HepG2 (cell line): Measurements from ENCODE around the gene PPP3R1. TPM values are rescaled to one million over a fixed set of nuclear protein-coding genes. Genes with fewer than 3 reads are reported as not detected.

Source experiments
- FOXC1 ChIP-seq: sonication (generic); formaldehyde crosslinking; IDR thresholded peaks from 2 replicates; pipeline ENCODE4 v1.8.0; 2022; ENCODE audit warnings: mild to moderate bottlenecking, missing genetic modification reagents, borderline replicate concordance
- MEIS1 ChIP-seq: sonication (generic); formaldehyde crosslinking; IDR thresholded peaks from 2 replicates; pipeline ENCODE4 v1.9.0; 2021; ENCODE audit warnings: mild to moderate bottlenecking, missing genetic modification reagents, moderate library complexity, borderline replicate concordance
- NKX3-1 ChIP-seq: sonication (generic); formaldehyde crosslinking; IDR thresholded peaks from 2 replicates; pipeline ENCODE4 v1.5.0; 2020; ENCODE audit warnings: missing genetic modification reagents
- RFXAP ChIP-seq: sonication (generic); formaldehyde crosslinking; IDR thresholded peaks from 2 replicates; pipeline ENCODE4 v1.4.0; 2020; ENCODE audit warnings: missing genetic modification reagents, borderline replicate concordance
- SP140L ChIP-seq: sonication (generic); formaldehyde crosslinking; IDR thresholded peaks from 2 replicates; pipeline ENCODE4 v1.4.0; 2020; ENCODE audit warnings: missing genetic modification reagents, borderline replicate concordance
- ZBTB1 ChIP-seq: sonication (generic); formaldehyde crosslinking; IDR thresholded peaks from 2 replicates; pipeline ENCODE4 v1.4.0; 2020; ENCODE audit warnings: missing genetic modification reagents, borderline replicate concordance
- ZNF10 ChIP-seq: sonication (generic); formaldehyde crosslinking; IDR thresholded peaks from 2 replicates; pipeline ENCODE4 v1.4.0; 2020; ENCODE audit warnings: mild to moderate bottlenecking, low read depth, missing genetic modification reagents, borderline replicate concordance
- ZNF350 ChIP-seq: sonication (generic); formaldehyde crosslinking; IDR thresholded peaks from 2 replicates; pipeline ENCODE4 v1.4.0; 2020; ENCODE audit warnings: mild to moderate bottlenecking, low read depth, missing genetic modification reagents, borderline replicate concordance
- ZNF430 ChIP-seq: sonication (generic); formaldehyde crosslinking; IDR thresholded peaks from 2 replicates; pipeline ENCODE4 v1.9.0; 2021; ENCODE audit warnings: mild to moderate bottlenecking, missing genetic modification reagents
- ZNF557 ChIP-seq: sonication (generic); formaldehyde crosslinking; IDR thresholded peaks from 2 replicates; pipeline ENCODE4 v1.4.0; 2020; ENCODE audit warnings: missing genetic modification reagents
- ZNF879 ChIP-seq: sonication (generic); formaldehyde crosslinking; IDR thresholded peaks from 2 replicates; pipeline ENCODE4 v1.8.1; 2023; ENCODE audit warnings: missing genetic modification reagents
- polyA plus RNA-seq, 8 experiments: library from polyadenylated mRNA; depleted of rRNA in 3 of 8; stranded (reverse) in 7 of 8; unstranded in 1 of 8; fragments of >200 nt; fragmentation: Illumina TruSeq in 4 of 8; extraction: Trizol in 4 of 8; gene quantifications; 2 replicates each; pipeline versions ENCODE4 v1.2.1 to v1.2.3, GENCODE V29; 2011 to 2016; ENCODE audit warnings: low read depth in 4 of 8, missing spikeins in 1 of 8, mixed read lengths in 1 of 8; ENCODE audit not compliant: insufficient read depth in 1 of 8
- total RNA-seq, 5 experiments: library from RNA; depleted of rRNA; stranded (reverse); fragments of >200 nt; fragmentation: Illumina TruSeq; extraction: Trizol; gene quantifications; 2 replicates each; pipeline ENCODE4 v1.2.3, GENCODE V29; 2016; ENCODE audit warnings: low read depth in 1 of 5
- TF ChIP-seq, protein P1 (sequence below): sonication (generic); formaldehyde crosslinking; IDR thresholded peaks from 2 replicates; pipeline ENCODE4 v1.4.0; 2020; ENCODE audit warnings: missing genetic modification reagents
- TF ChIP-seq, protein P2 (sequence below): sonication (generic); formaldehyde crosslinking; IDR thresholded peaks from 2 replicates; pipeline ENCODE4 v1.9.0; 2022; ENCODE audit warnings: low read depth, missing genetic modification reagents

PPP3R1 gene
- total and polyA plus RNA-seq, 2 of the 13 experiments (the other 11 are each of a cell fraction or from before 2014, with no cell fraction given) = 11.6 to 25.7 TPM

DNA sequence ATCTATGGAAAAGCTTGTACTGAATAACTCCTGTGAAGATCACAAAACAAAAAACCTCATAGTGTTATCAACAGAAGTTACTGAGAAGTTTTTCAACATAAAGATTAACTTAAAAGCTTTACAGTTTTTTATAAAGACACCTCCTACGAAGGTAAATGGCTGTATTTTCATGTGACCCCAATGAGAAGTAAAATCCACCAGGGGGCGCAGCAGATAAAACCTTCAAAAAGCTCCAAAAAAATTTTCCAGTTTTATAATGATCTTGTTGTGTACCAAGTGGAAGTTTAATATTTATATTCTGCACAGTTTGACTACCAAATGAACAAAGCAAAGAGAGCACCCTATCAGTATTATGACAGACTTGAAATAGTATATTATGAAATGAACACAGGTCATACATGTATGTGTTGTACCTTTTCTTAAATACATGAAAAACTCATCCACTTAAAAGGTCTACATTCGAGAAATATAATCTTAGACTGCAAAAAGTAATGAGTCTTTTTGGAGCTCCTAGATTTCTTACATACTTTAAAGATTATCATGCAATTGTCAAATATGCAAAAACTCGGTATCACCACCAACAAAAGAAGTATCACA is 56.1 kb downstream of the PPP3R1 start (continued):
- TF ChIP-seq FOXC1 (CRISPR knock-in tag) (no peak), MEIS1 (CRISPR knock-in tag) (no peak), SP140L (no peak), ZNF430 (CRISPR knock-in tag) (no peak), NKX3-1 (CRISPR knock-in tag) (no peak), ZNF10 (CRISPR knock-in tag) (no peak), ZBTB1 (CRISPR knock-in tag) (no peak), RFXAP (CRISPR knock-in tag) (no peak), ZNF557 (no peak), ZNF879 (no peak), ZNF350 (CRISPR knock-in tag) (no peak)
- TF ChIP-seq, protein P1, sequence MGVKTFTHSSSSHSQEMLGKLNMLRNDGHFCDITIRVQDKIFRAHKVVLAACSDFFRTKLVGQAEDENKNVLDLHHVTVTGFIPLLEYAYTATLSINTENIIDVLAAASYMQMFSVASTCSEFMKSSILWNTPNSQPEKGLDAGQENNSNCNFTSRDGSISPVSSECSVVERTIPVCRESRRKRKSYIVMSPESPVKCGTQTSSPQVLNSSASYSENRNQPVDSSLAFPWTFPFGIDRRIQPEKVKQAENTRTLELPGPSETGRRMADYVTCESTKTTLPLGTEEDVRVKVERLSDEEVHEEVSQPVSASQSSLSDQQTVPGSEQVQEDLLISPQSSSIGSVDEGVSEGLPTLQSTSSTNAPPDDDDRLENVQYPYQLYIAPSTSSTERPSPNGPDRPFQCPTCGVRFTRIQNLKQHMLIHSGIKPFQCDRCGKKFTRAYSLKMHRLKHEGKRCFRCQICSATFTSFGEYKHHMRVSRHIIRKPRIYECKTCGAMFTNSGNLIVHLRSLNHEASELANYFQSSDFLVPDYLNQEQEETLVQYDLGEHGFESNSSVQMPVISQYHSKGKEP (CRISPR knock-in tag) = no peak
- TF ChIP-seq, protein P2, sequence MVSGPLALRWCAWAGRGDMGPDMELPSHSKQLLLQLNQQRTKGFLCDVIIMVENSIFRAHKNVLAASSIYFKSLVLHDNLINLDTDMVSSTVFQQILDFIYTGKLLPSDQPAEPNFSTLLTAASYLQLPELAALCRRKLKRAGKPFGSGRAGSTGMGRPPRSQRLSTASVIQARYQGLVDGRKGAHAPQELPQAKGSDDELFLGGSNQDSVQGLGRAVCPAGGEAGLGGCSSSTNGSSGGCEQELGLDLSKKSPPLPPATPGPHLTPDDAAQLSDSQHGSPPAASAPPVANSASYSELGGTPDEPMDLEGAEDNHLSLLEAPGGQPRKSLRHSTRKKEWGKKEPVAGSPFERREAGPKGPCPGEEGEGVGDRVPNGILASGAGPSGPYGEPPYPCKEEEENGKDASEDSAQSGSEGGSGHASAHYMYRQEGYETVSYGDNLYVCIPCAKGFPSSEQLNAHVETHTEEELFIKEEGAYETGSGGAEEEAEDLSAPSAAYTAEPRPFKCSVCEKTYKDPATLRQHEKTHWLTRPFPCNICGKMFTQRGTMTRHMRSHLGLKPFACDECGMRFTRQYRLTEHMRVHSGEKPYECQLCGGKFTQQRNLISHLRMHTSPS (CRISPR knock-in tag) = no peak
